ENCODE results near the gene PRR15L.

The PRR15L gene, protein sequence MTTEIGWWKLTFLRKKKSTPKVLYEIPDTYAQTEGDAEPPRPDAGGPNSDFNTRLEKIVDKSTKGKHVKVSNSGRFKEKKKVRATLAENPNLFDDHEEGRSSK

DNA sequence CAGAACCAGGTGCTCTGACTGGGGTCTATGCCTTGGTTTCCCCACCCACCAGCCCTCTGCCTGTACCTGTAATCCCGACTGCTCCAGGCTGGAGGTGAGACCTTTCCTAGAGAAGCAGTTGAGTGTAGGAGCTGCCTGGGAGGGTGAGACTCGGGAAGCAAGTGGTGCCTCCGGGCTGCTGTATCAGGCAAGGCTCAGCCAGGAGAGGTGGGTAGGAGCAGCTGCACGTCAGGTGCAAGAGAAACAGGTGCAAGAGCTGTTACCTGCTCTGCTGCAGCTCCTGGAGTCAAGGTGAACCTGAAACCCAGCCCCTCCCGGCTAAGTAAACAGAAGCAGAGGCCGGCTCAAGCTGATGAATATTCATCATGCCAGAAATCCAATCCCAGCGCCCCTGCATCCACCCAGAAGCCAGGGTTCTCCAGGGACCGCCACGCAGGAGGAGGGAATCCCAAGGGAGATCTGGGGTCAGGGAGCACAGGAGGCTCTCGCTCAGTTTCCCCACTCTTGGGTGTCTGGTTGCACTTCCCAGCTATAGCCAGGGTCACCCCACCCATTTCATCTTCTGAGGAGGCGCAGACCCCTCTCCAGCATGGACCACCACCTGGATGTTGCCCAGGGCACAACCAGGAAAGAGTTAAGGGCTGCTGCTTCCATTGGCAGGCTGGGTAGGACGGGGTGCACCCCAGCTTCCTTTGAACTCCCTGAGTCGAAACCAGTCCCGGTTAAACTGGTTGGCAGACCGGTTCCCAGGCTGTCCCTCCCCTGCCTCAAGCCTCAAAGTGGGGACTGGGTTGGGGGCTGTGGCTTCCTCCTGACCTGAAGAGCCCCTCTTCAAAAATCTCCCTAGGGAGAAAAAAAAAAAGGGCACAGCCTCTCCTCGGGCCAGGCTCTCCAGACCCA lies at the start of gene PRR15L:
Gene PRR15L (minus strand): TSS at position 293 of the 900 bp plus-strand sequence. CDS start 4,649 bp downstream, outside the sequence.
- TF ChIP-seq CTCF (IDR thresholded peaks at IDR 0.05; ENCODE audit: insufficient read depth, low read length, poor library complexity, severe bottlenecking) (no peak), EZH2phosphoT487 (conservative IDR thresholded peaks at IDR 0.05; ENCODE audit: low read length) (no peak)
- no peak within 1 kb of the TSS for H3K9ac ChIP-seq (ENCODE audit: low read length)
- H2AFZ ChIP-seq (ENCODE audit: low read depth, low read length, severe bottlenecking), result no peak within 1 kb of the TSS
- H3K4me3 ChIP-seq (ENCODE audit: insufficient read depth, low read length, poor library complexity, severe bottlenecking), result no peak within 1 kb of the TSS
- H3K9me3 ChIP-seq (ENCODE audit: insufficient read depth, low read length), result no peaks in the 10 kb centered on the region
- no peaks in the 10 kb centered on the region for H3F3A ChIP-seq (ENCODE audit: insufficient read depth)
- H3K27me3 ChIP-seq (ENCODE audit: low read length), result no peaks in the 10 kb centered on the region
- H3K4me2 ChIP-seq (ENCODE audit: low read depth, low read length, poor library complexity, severe bottlenecking), result no peak within 1 kb of the TSS
- H3K9me2 ChIP-seq (replicated peaks; ENCODE audit: insufficient read depth, low read length), result no peaks in the 10 kb centered on the region
- H3K27ac ChIP-seq (ENCODE audit: low read depth, low read length), result no peak within 1 kb of the TSS
- no peaks in the 10 kb centered on the region for H3K79me2 ChIP-seq (ENCODE audit: insufficient read depth, low read length)
- H3K36me3 ChIP-seq (ENCODE audit: low read length), result no peaks in the 10 kb centered on the region
- H4K20me1 ChIP-seq (ENCODE audit: low read depth, low read length), result no peaks in the 10 kb centered on the region

- H3K4me2 ChIP-seq (ENCODE audit: low read depth, low read length, poor library complexity, severe bottlenecking), result no peak overlapping the region
- H3K9me2 ChIP-seq (replicated peaks; ENCODE audit: insufficient read depth, low read length), result no peaks in the 10 kb centered on the region
- no peaks in the 10 kb centered on the region for H3K9me3 ChIP-seq (ENCODE audit: insufficient read depth, low read length)
- H3K27ac ChIP-seq (ENCODE audit: low read depth, low read length), result no peak overlapping the region
- no peak overlapping the region for H3K9ac ChIP-seq (ENCODE audit: low read length)
- H2AFZ ChIP-seq (ENCODE audit: low read depth, low read length, severe bottlenecking), result no peak overlapping the region
- H3K27me3 ChIP-seq (ENCODE audit: low read length), result no peaks in the 10 kb centered on the region
- no peak overlapping the region for H3K4me3 ChIP-seq (ENCODE audit: insufficient read depth, low read length, poor library complexity, severe bottlenecking)
- 0 out of 2 replicates have a peak, but pooled peaks cover 3% of the 10 kb centered on the region for H3F3A ChIP-seq (ENCODE audit: insufficient read depth)
- no peaks in the 10 kb centered on the region for H4K20me1 ChIP-seq (ENCODE audit: low read depth, low read length)
- no peaks in the 10 kb centered on the region for H3K79me2 ChIP-seq (ENCODE audit: insufficient read depth, low read length)
- H3K36me3 ChIP-seq (ENCODE audit: low read length), result no peaks in the 10 kb centered on the region
- TF ChIP-seq CTCF (IDR thresholded peaks at IDR 0.05; ENCODE audit: insufficient read depth, low read length, poor library complexity, severe bottlenecking) (no peak), EZH2phosphoT487 (conservative IDR thresholded peaks at IDR 0.05; ENCODE audit: low read length) (no peak)
These were observed 49.4 kb upstream of the PRR15L start for GRCh38 chr17:48006936-48007709.

GRCh38 chr17:48004983-48005382 lies 47.3 kb upstream of the PRR15L start:
- TF ChIP-seq EZH2phosphoT487 (conservative IDR thresholded peaks at IDR 0.05; ENCODE audit: low read length) (no peak), CTCF (IDR thresholded peaks at IDR 0.05; ENCODE audit: insufficient read depth, low read length, poor library complexity, severe bottlenecking) (no peak)
- Histone ChIP-seq H3K27ac (ENCODE audit: low read depth, low read length) (no peak overlapping the region), H3K4me2 (ENCODE audit: low read depth, low read length, poor library complexity, severe bottlenecking) (no peak overlapping the region), H3K36me3 (ENCODE audit: low read length) (no peaks in the 10 kb centered on the region), H3K9me2 (replicated peaks; ENCODE audit: insufficient read depth, low read length) (no peaks in the 10 kb centered on the region), H3K79me2 (ENCODE audit: insufficient read depth, low read length) (no peaks in the 10 kb centered on the region), H3K9me3 (ENCODE audit: insufficient read depth, low read length) (no peaks in the 10 kb centered on the region), H3K9ac (ENCODE audit: low read length) (no peak overlapping the region), H3K27me3 (ENCODE audit: low read length) (no peaks in the 10 kb centered on the region), H4K20me1 (ENCODE audit: low read depth, low read length) (no peaks in the 10 kb centered on the region), H2AFZ (ENCODE audit: low read depth, low read length, severe bottlenecking) (no peak overlapping the region), H3F3A (ENCODE audit: insufficient read depth) (no peaks in the 10 kb centered on the region), H3K4me3 (ENCODE audit: insufficient read depth, low read length, poor library complexity, severe bottlenecking) (no peak overlapping the region)

All from SU-DHL-6 (cell line).